GM21786 (cell line): ENCODE data around the gene CLEC1B.
A peak's percentile ranks its signal among the peaks of the same experiment; 100 is the strongest.
"Not testable (repeated sequence)": the region's sequence is repeated elsewhere in the genome, so short reads cannot be mapped to it uniquely, and the experiment has no call there.

Experiments used
- ATAC-seq: cut with Tn5 transposase; IDR thresholded peaks from one replicate; pipeline ENCODE4 v1.9.1; 2021; ENCODE audit not compliant: unreplicated experiment

CLEC1B gene

DNA sequence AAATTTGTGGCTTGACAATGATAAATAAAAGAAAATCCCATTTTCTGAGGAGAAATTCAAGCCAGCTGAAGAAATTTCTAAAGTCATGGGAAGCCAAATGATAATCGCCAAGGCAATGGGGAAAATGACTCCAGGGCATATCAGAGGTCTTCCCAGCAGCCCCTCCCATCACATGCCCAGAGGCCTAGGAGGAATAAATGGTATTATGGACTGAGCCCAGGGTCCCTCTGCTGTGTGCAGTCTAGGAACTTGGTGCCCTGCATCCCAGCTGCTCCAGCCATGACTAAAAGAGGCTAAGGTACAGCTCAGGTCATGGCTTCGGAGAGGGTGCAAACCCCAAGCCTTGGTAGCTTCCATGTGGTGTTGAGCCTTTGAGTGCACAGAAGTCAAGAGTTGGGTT lies 23.3 kb downstream of the CLEC1B start:
- no peak for ATAC-seq

DNA sequence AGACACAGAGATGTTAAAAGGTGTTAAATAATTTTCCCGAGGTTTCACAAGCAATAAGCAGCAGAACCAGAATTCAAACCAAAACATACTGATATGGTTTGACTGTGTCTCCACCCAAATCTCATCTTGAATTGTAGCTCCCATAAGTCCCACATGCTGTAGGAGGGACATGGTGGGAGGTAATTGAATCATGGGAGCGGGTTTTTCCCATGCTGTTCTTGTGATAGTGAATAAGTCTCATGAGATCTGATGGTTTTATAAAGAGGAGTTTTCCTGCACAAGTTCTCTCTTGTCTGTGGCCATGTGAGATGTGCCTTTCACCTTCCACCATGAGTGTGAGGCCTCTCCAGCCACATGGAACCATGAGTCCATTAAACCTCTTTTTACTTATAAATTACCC lies 24.2 kb downstream of the CLEC1B start:
- not testable (repeated sequence) for ATAC-seq

- no peak for ATAC-seq
These were observed 25.0 kb downstream of the CLEC1B start for GRCh38 chr12:9973949-9974348.

- no peak for ATAC-seq
These were observed 27.7 kb downstream of the CLEC1B start, which contains the start of gene CLEC12A for GRCh38 chr12:9971181-9971580. Gene CLEC12A (plus strand): TSS chr12:9971409. CDS start chr12:9971597, 188 bp downstream.

DNA sequence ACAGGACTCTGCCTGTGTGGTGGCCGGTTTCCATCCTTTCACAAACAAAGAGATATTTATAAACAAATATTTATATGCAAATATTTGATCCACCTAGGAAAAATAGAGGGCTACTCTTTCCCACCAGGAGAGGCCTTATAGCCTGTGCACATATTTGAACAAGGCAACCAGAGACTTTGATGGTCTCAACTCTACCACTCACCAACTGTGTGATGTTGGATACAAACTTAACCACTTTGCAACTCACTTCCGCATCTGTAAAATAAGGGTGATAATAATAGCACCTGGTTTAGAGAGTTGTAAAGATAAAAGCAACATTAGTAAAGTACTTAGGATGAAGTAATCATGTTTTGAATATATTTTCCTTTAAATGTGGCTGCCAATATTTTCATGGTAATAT lies 29.2 kb downstream of the CLEC1B start:
- ATAC-seq: no peak

- ATAC-seq: no peak
These were observed 37.0 kb downstream of the CLEC1B start for GRCh38 chr12:9961901-9962300.

- peak; percentile 48 for ATAC-seq
These were observed 37.8 kb downstream of the CLEC1B start for GRCh38 chr12:9961106-9961505.

DNA sequence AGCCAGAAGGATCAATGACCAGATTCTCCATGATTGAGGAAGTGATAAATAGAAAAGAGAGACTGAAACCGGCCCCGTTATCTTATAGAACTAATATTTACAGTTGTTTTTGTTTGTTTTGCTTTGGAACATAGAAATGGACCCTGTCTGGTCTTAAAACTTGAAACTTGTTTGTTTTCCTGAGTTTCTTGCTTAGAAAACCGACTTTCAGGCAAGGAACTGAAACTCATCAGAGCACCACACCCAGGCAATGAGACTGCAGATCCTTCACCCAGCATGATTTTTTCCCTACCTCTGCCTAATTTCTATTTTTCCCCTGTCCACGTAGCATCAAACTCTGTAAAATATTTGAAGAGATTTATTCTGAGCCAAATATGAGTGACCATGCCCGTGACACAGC lies 38.3 kb downstream of the CLEC1B start:
- ATAC-seq: no peak

DNA sequence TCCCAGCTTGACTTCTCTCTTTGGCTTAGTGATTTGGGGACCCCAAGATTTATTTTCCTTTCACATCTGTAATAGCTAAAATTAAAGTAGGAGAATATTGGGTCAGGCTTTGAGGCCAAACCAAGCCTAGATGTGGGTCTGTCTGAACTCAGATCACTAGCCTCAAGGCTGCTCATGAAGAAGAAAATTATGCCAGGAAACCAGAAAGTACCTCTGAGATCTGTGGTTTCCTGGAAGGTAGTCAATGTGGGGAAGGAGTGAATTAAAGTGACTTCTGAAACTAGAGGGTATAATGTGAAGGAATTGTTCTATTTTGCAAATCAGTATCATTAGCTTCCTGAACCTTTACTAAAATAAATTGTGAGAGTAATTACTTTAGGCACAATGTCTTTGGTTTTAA lies 41.1 kb downstream of the CLEC1B start:
- ATAC-seq: no peak

DNA sequence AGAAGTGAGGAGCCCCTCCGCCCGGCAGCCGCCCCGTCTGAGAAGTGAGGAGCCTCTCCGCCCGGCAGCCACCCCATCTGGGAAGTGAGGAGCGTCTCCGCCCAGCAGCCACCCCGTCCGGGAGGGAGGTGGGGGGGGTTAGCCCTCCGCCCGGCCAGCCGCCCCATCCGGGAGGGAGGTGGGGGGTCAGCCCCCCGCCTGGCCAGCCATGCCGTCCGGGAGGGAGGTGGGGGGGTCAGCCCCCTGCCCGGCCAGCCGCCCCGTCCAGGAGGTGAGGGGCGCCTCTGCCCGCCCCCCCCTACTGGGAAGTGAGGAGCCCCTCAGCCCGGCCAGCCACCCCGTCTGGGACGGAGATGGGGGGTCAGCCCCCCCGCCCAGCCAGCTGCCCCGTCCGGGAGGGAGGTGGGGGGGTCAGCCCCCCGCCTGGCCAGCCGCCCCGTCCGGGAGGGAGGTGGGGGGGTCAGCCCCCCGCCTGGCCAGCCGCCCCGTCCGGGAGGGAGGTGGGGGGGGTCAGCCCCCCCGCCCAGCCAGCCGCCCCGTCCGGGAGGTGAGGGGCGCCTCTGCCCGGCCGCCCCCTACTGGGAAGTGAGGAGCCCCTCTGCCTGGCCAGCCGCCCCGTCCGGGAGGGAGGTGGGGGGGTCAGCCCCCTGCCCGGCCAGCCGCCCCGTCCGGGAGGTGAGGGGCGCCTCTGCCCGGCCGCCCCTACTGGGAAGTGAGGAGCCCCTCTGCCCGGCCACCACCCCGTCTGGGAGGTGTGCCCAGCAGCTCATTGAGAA lies 45.8 kb downstream of the CLEC1B start:
- ATAC-seq: not testable (repeated sequence)

DNA sequence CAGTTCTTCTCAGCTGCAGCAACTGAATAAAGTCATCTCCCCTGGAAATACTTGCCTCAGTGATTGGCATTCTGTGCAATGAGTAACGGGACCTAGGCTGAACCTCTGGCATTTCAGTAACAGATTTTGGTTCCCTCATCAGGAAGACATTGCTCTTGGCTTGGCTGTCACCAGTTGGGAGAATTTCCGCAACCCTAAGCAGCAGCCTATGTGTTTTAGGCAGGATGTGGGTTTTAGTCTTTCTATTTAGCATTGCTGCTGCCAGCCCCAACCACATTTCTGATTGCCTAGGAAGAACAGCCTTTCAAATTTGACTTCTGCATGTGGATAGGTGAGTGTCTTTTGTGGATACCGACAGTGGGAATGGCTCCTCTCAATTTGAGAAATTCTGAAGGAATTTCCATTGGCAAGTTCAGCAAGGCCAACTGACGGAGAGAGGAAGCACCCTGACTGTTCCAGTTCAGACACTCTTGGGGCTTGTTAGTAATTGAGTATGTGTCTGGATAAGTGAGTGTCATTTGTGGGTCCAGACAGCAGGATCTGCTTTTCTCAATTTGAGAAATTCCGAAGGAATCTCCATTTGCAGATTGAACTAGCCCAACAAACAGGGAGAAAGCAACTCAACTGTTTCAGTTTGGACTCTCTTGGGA lies 47.8 kb downstream of the CLEC1B start:
- peak; percentile 33 for ATAC-seq

- peak; percentile 98 for ATAC-seq
These were observed 50.2 kb downstream of the CLEC1B start for GRCh38 chr12:9948606-9949296.

GRCh38 chr12:9947674-9948073 lies 51.2 kb downstream of the CLEC1B start:
- ATAC-seq: no peak

GRCh38 chr12:9944391-9944790 lies 54.5 kb downstream of the CLEC1B start:
- ATAC-seq: no peak

DNA sequence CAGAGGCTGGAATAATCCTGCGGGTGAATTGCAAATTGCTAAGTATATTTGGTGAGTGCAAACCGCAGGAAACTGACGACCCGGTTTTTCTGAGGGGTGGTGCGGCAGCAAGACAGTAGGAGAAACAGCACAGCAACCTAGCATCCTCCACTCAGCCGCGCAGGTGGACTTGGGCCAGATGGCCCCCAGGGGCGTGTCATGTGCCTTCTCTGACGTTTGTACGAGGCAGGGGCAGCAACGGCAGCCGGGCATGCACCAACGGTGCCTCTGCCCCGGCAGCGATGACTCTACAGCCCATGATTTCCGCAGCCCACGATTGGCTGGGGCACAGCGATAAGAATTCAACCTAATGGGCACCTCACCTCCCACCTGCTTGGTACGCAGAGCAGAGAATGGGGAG lies 55.7 kb downstream of the CLEC1B start:
- no peak for ATAC-seq
